C4-2B (cell line): ENCODE data around the gene LCK.

Experiments used
- ZFX ChIP-seq: fragments of 450-650 bp; IDR thresholded peaks from 2 replicates; pipeline ENCODE4 v1.6.1; 2017
- TF ChIP-seq, protein P1 (sequence below): fragments of 450-650 bp; conservative IDR thresholded peaks from 2 replicates; pipeline ENCODE4 v1.5.1; 2017; ENCODE audit warnings: mild to moderate bottlenecking

DNA sequence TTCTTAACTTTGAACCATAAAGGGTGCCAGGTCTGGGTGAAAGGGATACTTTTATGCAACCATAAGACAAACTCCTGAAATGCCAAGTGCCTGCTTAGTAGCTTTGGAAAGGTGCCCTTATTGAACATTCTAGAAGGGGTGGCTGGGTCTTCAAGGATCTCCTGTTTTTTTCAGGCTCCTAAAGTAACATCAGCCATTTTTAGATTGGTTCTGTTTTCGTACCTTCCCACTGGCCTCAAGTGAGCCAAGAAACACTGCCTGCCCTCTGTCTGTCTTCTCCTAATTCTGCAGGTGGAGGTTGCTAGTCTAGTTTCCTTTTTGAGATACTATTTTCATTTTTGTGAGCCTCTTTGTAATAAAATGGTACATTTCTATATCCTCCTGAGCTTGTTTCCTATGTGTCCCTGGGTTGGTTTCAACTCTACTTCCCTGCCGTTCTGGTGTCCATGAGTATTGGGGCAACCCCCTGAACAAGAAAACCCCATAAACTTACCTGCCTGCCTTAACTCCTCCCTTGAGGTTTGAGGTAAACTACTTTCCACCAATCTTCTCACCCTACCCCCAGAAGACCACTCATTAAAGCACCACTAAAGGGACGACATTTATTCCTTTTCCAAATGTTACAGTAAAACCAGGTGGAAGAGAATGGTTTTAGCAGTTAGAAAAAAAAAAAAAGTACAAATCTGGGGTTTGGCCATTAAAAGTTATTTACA lies 82.3 kb downstream of the LCK start:
- TF ChIP-seq, protein P1, sequence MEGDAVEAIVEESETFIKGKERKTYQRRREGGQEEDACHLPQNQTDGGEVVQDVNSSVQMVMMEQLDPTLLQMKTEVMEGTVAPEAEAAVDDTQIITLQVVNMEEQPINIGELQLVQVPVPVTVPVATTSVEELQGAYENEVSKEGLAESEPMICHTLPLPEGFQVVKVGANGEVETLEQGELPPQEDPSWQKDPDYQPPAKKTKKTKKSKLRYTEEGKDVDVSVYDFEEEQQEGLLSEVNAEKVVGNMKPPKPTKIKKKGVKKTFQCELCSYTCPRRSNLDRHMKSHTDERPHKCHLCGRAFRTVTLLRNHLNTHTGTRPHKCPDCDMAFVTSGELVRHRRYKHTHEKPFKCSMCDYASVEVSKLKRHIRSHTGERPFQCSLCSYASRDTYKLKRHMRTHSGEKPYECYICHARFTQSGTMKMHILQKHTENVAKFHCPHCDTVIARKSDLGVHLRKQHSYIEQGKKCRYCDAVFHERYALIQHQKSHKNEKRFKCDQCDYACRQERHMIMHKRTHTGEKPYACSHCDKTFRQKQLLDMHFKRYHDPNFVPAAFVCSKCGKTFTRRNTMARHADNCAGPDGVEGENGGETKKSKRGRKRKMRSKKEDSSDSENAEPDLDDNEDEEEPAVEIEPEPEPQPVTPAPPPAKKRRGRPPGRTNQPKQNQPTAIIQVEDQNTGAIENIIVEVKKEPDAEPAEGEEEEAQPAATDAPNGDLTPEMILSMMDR = no peak
- no peak for TF ChIP-seq ZFX
